GM12891 (cell line): ENCODE measurements around the gene RAB6D.
"Not testable (repeated sequence)": the region's sequence is repeated elsewhere in the genome, so short reads cannot be mapped to it uniquely, and the experiment has no call there.

Experiments
- PAX5 ChIP-seq: IDR thresholded peaks from 2 replicates; pipeline ENCODE4 v1.6.1; 2011; ENCODE audit warnings: low read length, moderate library complexity, mild to moderate bottlenecking; ENCODE audit not compliant: insufficient read depth, severe bottlenecking
- POLR2A ChIP-seq: IDR thresholded peaks from 2 replicates; pipeline ENCODE4 v1.6.1; 2011; ENCODE audit warnings: low read depth, low read length, control low read depth
- POLR2AphosphoS5 ChIP-seq: IDR thresholded peaks from 2 replicates; pipeline ENCODE4 v1.6.1; 2011; ENCODE audit warnings: low read depth, low read length, control low read depth
- POU2F2 ChIP-seq: IDR thresholded peaks from 2 replicates; pipeline ENCODE4 v1.6.1; 2011; ENCODE audit warnings: low read depth, mild to moderate bottlenecking, control low read depth, low read length, moderate library complexity
- TAF1 ChIP-seq: IDR thresholded peaks from 2 replicates; pipeline ENCODE4 v1.6.1; 2011; ENCODE audit warnings: low read depth, low read length, control low read depth

DNA sequence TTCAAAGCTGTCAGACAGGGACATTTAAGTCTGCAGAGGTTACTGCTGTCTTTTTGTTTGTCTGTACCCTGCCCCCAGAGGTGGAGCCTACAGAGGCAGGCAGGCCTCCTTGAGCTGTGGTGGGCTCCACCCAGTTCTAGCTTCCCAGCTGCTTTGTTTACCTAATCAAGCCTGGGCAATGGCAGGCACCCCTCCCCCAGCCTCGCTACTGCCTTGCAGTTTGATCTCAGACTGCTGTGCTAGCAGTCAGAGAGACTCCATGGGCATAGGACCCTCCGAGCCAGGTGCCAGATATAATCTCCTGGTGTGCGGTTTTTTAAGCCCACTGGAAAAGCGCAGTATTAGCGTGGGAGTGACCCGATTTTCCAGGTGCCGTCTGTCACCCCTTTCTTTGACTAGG, 16.9 kb downstream of the RAB6D start:
- not testable (repeated sequence) for TF ChIP-seq POU2F2, POLR2AphosphoS5, TAF1, POLR2A, PAX5
